ENCODE data around the gene C19orf53.

Gene C19orf53

DNA sequence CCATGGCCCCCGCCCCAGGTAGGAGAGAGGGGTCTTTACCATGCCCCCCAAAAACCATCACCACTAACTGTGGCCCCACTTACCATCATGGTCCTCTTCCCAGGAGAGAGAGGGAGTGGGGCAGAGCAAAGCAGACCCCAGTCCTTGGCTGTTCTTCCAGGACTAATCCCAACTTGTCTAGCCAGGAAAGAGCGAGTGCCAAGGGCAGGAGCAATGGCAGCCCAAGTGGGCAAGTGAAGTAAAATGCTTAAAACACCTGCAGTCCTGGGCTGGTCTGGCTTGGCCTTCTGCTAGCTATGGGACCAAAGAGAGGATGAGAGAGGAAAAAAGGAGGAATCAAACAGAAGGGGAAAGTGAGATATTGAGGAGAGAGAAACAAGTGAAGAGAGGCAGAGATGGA lies 38.9 kb downstream of the C19orf53 start:
- TF ChIP-seq SIN3A (IDR thresholded peaks at IDR 0.05; ENCODE audit: borderline replicate concordance, insufficient read depth, low read length) (no peak), FOXP2 (optimal IDR thresholded peaks at IDR 0.05; ENCODE audit: borderline replicate concordance, extremely low read depth, extremely low read length, insufficient read depth) (no peak), POLR2AphosphoS5 (IDR thresholded peaks at IDR 0.05; ENCODE audit: low read depth, low read length) (0 out of 2 replicates have a peak, but pooled peaks have one; percentile 32)
- TF ChIP-seq, protein P1, sequence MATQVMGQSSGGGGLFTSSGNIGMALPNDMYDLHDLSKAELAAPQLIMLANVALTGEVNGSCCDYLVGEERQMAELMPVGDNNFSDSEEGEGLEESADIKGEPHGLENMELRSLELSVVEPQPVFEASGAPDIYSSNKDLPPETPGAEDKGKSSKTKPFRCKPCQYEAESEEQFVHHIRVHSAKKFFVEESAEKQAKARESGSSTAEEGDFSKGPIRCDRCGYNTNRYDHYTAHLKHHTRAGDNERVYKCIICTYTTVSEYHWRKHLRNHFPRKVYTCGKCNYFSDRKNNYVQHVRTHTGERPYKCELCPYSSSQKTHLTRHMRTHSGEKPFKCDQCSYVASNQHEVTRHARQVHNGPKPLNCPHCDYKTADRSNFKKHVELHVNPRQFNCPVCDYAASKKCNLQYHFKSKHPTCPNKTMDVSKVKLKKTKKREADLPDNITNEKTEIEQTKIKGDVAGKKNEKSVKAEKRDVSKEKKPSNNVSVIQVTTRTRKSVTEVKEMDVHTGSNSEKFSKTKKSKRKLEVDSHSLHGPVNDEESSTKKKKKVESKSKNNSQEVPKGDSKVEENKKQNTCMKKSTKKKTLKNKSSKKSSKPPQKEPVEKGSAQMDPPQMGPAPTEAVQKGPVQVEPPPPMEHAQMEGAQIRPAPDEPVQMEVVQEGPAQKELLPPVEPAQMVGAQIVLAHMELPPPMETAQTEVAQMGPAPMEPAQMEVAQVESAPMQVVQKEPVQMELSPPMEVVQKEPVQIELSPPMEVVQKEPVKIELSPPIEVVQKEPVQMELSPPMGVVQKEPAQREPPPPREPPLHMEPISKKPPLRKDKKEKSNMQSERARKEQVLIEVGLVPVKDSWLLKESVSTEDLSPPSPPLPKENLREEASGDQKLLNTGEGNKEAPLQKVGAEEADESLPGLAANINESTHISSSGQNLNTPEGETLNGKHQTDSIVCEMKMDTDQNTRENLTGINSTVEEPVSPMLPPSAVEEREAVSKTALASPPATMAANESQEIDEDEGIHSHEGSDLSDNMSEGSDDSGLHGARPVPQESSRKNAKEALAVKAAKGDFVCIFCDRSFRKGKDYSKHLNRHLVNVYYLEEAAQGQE (IDR thresholded peaks at IDR 0.05; ENCODE audit: insufficient read depth in 1 of 2, low read depth in 2 of 2, low read length in 2 of 2): no peak

DNA sequence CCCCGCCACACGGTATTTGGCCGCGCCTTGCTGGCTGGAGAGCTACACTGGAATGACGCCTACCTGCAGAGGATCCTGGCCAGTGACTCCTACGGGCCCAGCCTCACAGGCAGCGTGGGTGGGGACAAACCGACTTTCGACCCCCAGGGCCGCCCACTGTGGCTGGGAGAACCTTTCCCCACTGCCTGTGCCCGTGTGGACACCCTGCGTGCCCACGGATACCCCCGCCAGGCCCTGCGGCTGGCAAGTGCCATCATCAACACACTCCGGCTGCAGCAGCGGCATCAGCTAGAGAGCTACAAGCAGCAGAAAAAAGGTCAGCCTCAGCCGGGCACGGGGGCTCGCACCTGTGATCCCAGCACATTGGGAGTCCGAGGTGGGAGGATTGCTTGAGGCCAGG lies 40.3 kb downstream of the C19orf53 start:
- TF ChIP-seq POLR2AphosphoS5 (IDR thresholded peaks at IDR 0.05; ENCODE audit: low read depth, low read length) (no peak), SIN3A (IDR thresholded peaks at IDR 0.05; ENCODE audit: borderline replicate concordance, insufficient read depth, low read length) (no peak), TAF1 (IDR thresholded peaks at IDR 0.05; ENCODE audit: borderline replicate concordance, insufficient read depth, low read length) (no peak), FOXP2 (optimal IDR thresholded peaks at IDR 0.05; ENCODE audit: borderline replicate concordance, extremely low read depth, extremely low read length, insufficient read depth) (no peak)
- TF ChIP-seq, protein P1 (IDR thresholded peaks at IDR 0.05; ENCODE audit: insufficient read depth in 1 of 2, low read depth in 2 of 2, low read length in 2 of 2): no peak

DNA sequence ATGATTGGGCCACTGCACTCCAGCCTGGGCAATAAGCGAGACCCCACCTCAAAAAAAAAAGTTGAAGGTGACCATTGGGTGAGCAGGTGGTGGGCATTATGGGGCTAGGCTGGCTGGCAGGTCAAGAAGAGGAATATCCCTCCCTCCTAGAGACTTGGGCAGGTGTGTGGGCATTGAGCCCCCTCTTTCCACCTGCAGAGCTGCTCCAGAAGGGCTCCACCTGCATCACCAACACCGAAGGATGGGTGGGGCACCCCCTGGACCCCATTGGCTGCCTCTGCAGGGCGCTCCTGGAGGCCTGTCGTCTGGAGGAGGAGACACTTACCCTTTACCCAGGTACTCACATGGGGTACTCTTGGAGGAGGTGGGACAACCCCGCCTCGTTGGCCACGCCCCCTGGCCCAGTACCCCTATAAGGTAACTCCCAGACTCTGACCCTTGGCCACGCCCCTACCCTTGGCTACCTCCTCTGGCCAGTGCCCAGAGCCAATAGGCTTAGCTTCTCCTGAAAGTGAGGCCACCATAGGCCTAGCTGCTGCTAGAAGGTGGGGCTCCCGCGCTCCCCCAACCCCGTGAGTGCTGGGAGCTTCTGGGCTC lies 42.9 kb downstream of the C19orf53 start:
- TF ChIP-seq SIN3A (IDR thresholded peaks at IDR 0.05; ENCODE audit: borderline replicate concordance, insufficient read depth, low read length) (no peak), POLR2AphosphoS5 (IDR thresholded peaks at IDR 0.05; ENCODE audit: low read depth, low read length) (0 out of 2 replicates have a peak, but pooled peaks have one; percentile 19), TAF1 (IDR thresholded peaks at IDR 0.05; ENCODE audit: borderline replicate concordance, insufficient read depth, low read length) (no peak)
- TF ChIP-seq, protein P1 (IDR thresholded peaks at IDR 0.05; ENCODE audit: insufficient read depth in 1 of 2, low read depth in 2 of 2, low read length in 2 of 2): no peak

DNA sequence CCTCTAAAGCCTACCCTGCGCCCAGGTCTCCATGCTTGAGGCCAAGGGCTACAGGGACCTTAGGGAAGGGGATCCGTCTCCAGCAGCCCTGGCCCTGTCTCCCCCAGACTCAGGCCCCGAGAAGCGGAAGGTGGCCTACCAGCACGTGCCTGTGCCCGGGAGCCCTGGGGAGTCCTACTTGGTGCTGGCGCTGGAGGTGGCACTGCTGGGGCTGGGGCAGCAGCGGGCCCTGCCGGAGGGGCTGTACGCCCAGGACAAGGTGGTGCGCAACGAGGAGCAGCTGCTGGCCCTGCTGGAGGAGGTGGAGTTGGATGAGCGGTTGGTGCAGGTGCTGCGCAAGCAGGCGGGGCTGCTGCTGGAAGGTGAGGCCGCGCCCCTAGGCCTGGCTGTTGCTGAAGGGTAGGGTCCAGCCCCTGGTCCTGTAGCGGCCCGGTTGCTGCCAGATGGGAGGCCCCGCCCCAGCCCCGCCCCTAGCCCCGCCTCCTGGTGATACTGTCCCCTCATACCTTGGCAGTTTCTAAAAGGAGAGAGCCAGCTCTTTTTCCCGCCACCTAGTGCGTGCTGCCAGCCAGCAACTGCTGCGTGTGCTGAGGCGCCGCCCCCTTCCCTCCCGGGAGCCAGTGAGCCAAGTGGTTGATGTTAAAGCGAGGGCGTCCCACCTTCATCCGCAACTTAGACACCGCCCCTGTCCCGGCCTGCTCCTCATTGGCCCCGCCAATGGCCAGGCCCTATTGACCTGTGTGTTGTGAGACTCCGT lies 43.5 kb downstream of the C19orf53 start:
- no peak for TF ChIP-seq POLR2AphosphoS5 (IDR thresholded peaks at IDR 0.05; ENCODE audit: low read depth, low read length)
- TF ChIP-seq, protein P1 (IDR thresholded peaks at IDR 0.05; ENCODE audit: insufficient read depth in 1 of 2, low read depth in 2 of 2, low read length in 2 of 2): no peak

Measured in PFSK-1 (cell line).